ENCODE data around the gene BBS9.
"Not testable (repeated sequence)": the region's sequence is repeated elsewhere in the genome, so short reads cannot be mapped to it uniquely, and the experiment has no call there.

BBS9 gene

DNA sequence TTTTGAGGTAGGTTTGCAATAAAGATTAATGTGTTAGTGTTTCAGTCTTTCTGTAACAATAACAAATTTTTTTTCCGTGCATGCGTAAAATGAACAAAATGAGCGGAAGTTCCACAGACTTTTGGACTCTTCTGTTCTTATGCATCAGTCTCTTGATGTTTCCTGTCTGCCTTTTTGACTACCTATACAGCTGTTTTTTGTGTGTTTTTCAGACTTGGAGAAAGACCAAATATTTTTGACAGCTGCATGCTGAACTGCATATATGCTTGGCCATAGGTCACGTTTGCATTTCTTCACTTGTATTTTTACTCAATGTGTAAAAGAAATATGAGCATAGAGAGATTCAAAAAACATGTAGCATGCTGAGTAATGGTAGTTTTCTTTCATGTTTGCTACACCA, 119.3 kb downstream of the BBS9 start:
- Mint-ChIP-seq H3K27me3 (ENCODE audit: low read depth) (no peaks in the 10 kb centered on the region), H3K9me3 (peaks cover 3% of the 10 kb centered on the region), H3K4me1 (peaks cover 54% of the 10 kb centered on the region), H3K36me3 (ENCODE audit: low read depth) (peaks cover 14% of the 10 kb centered on the region), H3K27ac (peak overlapping the region; percentile 81 to 88 (median 86)), H3K4me3 (peak overlapping the region in 1 of 3 experiments; percentile 5)
- TF ChIP-seq, protein P1, sequence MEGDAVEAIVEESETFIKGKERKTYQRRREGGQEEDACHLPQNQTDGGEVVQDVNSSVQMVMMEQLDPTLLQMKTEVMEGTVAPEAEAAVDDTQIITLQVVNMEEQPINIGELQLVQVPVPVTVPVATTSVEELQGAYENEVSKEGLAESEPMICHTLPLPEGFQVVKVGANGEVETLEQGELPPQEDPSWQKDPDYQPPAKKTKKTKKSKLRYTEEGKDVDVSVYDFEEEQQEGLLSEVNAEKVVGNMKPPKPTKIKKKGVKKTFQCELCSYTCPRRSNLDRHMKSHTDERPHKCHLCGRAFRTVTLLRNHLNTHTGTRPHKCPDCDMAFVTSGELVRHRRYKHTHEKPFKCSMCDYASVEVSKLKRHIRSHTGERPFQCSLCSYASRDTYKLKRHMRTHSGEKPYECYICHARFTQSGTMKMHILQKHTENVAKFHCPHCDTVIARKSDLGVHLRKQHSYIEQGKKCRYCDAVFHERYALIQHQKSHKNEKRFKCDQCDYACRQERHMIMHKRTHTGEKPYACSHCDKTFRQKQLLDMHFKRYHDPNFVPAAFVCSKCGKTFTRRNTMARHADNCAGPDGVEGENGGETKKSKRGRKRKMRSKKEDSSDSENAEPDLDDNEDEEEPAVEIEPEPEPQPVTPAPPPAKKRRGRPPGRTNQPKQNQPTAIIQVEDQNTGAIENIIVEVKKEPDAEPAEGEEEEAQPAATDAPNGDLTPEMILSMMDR (IDR thresholded peaks at IDR 0.05; ENCODE audit: unreplicated experiment in 3 of 3), result no peak

DNA sequence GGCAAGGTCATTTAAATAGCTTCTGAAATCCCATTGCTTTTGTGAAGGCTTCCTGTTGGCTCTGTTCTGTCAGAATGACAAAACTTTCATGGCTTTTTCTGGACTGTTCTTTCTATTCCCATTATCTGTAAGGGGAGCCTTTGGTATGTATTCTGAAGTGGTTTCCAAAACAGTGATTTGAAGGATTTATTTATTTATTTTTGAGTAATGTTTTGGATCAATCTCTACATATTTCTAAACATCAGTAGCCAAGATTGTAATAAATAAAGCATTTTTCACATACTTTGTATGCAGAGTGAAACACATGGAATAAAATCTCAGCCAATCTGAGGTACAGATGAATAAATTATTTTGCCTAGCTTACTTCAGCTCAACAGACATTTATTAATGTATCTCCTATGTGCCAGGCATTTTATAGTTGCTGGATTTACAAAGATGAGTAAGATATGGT, 121.1 kb downstream of the BBS9 start:
- TF ChIP-seq, protein P1 (IDR thresholded peaks at IDR 0.05; ENCODE audit: unreplicated experiment in 3 of 3), result no peak
- peaks cover 3% of the 10 kb centered on the region for H3K9me3 Mint-ChIP-seq
- H3K4me1 Mint-ChIP-seq, result peaks cover 53% of the 10 kb centered on the region
- no peak overlapping the region for H3K4me3 Mint-ChIP-seq
- H3K27ac Mint-ChIP-seq, result peak overlapping the region; percentile 41 to 86 (median 86)
- H3K36me3 Mint-ChIP-seq (ENCODE audit: low read depth), result peaks cover 14% of the 10 kb centered on the region
- H3K27me3 Mint-ChIP-seq (ENCODE audit: low read depth), result no peaks in the 10 kb centered on the region

DNA sequence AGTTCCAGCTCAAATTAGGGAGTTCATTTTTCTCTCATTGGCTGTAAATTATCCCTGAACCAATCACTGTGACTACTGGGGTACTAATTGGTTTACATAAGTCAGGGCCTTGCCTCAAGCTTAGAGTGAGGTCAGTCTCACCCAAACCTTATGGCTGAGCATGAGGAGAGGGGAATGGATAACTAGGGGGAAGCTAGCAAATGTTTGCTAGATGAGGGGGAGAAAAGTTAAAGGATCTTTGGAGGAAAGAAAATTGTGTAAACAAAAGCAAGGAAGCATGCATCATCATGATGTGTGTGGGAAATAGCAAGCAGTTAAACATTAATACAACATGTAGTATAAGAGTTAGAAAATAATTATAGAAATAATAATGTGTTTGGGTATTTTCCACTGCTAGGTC, 121.9 kb downstream of the BBS9 start:
- H3K9me3 Mint-ChIP-seq, result peaks cover 3% of the 10 kb centered on the region
- no peaks in the 10 kb centered on the region for H3K27me3 Mint-ChIP-seq (ENCODE audit: low read depth)
- peaks cover 14% of the 10 kb centered on the region for H3K36me3 Mint-ChIP-seq (ENCODE audit: low read depth)
- H3K4me1 Mint-ChIP-seq, result peaks cover 45% of the 10 kb centered on the region
- H3K4me3 Mint-ChIP-seq, result no peak overlapping the region
- TF ChIP-seq, protein P1 (IDR thresholded peaks at IDR 0.05; ENCODE audit: unreplicated experiment in 3 of 3), result no peak
- H3K27ac Mint-ChIP-seq, result peak overlapping the region in 2 of 3 experiments; percentile 32 to 86

DNA sequence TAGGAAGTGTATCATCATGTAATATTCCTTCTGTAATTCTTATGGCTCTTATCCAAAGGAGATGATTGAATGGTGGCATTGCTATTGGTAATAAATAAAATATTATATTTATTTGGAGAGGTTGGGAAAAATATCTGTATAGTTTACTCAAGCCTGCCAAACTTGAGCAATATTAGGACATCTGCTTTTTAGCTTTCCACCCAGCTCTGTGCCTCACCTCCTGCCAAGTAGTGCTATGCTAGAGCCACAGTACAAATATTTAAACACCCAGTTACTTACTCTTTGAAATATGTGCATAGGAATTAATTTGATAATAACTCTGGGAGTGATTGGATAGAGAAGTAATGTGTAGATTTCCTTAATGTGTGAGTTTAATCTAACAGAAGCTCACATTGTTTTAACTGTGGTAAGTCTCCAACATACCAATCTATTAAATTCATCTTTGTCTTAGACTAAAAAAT, 129.2 kb downstream of the BBS9 start:
- H3K27ac Mint-ChIP-seq, result no peak overlapping the region
- no peaks in the 10 kb centered on the region for H3K4me1 Mint-ChIP-seq
- H3K9me3 Mint-ChIP-seq, result no peaks in the 10 kb centered on the region
- TF ChIP-seq, protein P1 (IDR thresholded peaks at IDR 0.05; ENCODE audit: unreplicated experiment in 3 of 3), result no peak
- no peaks in the 10 kb centered on the region for H3K36me3 Mint-ChIP-seq (ENCODE audit: low read depth)
- H3K27me3 Mint-ChIP-seq (ENCODE audit: low read depth), result no peaks in the 10 kb centered on the region
- H3K4me3 Mint-ChIP-seq, result no peak overlapping the region

DNA sequence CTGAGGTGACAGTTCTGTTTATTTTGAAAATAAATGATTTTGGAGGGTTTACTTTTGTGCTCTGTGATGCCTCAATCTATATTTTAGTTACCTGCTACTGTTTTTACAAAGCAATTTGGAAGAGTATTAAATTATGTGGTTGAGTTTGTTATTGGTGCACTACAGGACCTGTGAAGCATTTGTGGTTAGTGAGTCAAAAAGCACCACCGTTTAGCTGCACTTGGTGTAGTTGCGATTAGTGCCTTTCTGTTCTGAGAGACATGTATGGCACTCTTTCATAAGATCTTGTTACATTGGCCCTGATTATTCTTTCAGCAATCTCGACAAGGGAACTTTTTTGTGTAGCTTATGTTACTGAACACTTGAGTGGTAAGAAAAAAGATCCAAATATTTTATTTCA, 132.2 kb downstream of the BBS9 start:
- Mint-ChIP-seq H3K4me1 (no peaks in the 10 kb centered on the region), H3K27ac (no peak overlapping the region), H3K9me3 (no peaks in the 10 kb centered on the region), H3K36me3 (ENCODE audit: low read depth) (no peaks in the 10 kb centered on the region), H3K4me3 (no peak overlapping the region), H3K27me3 (ENCODE audit: low read depth) (no peaks in the 10 kb centered on the region)
- TF ChIP-seq, protein P1 (IDR thresholded peaks at IDR 0.05; ENCODE audit: unreplicated experiment in 3 of 3), result no peak

DNA sequence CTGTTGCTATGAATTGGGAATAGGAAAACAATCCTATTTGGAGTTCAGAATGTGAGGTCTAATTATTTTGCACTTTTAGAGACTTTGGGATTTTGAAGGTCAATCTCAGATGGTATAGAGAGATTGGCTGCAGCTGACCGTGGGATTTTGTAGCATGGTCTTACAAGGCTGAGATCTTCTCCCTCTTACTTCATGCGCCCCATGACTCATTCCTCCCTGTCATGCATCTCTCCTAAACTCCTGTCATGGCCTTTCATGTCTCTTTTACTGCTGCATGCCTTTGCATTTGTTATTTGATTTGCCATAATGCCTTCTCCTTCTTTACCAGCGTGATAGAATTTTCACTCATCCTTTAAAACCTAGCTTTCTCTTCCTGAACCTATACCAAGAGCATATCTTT, 133.1 kb downstream of the BBS9 start:
- no peaks in the 10 kb centered on the region for H3K27me3 Mint-ChIP-seq (ENCODE audit: low read depth)
- H3K4me1 Mint-ChIP-seq, result no peaks in the 10 kb centered on the region
- H3K27ac Mint-ChIP-seq, result no peak overlapping the region
- no peak overlapping the region for H3K4me3 Mint-ChIP-seq
- TF ChIP-seq, protein P1 (IDR thresholded peaks at IDR 0.05; ENCODE audit: unreplicated experiment in 3 of 3), result no peak
- H3K36me3 Mint-ChIP-seq (ENCODE audit: low read depth), result no peaks in the 10 kb centered on the region
- H3K9me3 Mint-ChIP-seq, result no peaks in the 10 kb centered on the region

DNA sequence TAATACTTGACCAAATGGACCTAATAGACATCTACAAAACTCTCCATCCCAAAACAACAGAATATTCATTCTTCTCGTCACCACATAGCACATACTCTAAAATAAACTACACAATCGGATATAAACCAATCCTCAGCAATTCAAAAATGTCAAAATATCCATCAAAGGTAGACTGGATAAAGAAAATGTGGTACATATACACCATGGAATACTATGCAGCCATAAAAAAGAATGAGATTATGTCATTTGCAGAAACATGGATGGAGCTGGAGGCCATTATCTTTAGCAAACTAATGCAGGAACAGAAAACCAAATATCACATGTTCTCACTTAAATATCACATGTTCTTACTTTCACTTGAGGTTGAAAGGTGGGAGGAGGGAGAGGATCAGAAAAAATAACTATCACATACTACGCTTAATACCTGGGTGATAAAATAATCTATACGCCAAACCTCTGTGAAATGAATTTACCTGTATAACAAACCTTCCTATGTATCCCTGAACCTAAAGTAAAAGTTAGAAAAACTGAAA, 142.5 kb downstream of the BBS9 start:
- H3K27me3 Mint-ChIP-seq (ENCODE audit: low read depth); H3K4me3 Mint-ChIP-seq; H3K27ac Mint-ChIP-seq; H3K4me1 Mint-ChIP-seq: not testable (repeated sequence)
- Mint-ChIP-seq H3K36me3 (ENCODE audit: low read depth) (peaks cover 38% of the 10 kb centered on the region), H3K9me3 (peaks cover 25% of the 10 kb centered on the region)

All from nephron (organoid).